Right atrium auricular region (tissue), 2 donors: ENCODE data around the gene TYW5. TPM values are rescaled to one million over a fixed set of nuclear protein-coding genes. Genes with fewer than 3 reads are reported as not detected.

Source experiments
- DNase-seq: peaks from one replicate; pipeline ENCODE4 v3.0.0-alpha.2; 2019; ENCODE audit warnings: low spot score
- H3K27ac ChIP-seq, 2 donors: fragments of 200-600 bp; sonication (generic); 1 replicate in 1 of 2; 2 replicates in 1 of 2; pipeline ENCODE4 v1.5.1; 2016 to 2019
- H3K27me3 ChIP-seq, 2 donors: fragments of 200-600 bp; sonication (generic); one replicate each; pipeline versions ENCODE4 v1.5.1 to v1.6.0; 2017 to 2019
- H3K36me3 ChIP-seq: fragments of 200-600 bp; sonication (generic); one replicate; pipeline ENCODE4 v1.5.1; 2016
- H3K4me1 ChIP-seq, 2 donors: fragments of 200-600 bp; sonication (generic); one replicate each; pipeline versions ENCODE4 v1.5.1 to v1.6.0; 2017 to 2019
- H3K4me3 ChIP-seq, 2 donors: fragments of 200-600 bp; sonication (generic); 1 replicate in 1 of 2; 2 replicates in 1 of 2; pipeline ENCODE4 v1.5.1; 2017 to 2019; ENCODE audit warnings: mild to moderate bottlenecking in 1 of 2, moderate library complexity in 1 of 2
- H3K9me3 ChIP-seq, 2 donors: fragments of 200-600 bp; sonication (generic); one replicate each; pipeline ENCODE4 v1.5.1; 2019
- total RNA-seq, 2 donors: library from RNA; depleted of rRNA; stranded (reverse); fragments of >200 nt; gene quantifications; one replicate each; pipeline ENCODE4 v1.1.0, GENCODE V29; 2016
- TF ChIP-seq, protein P1 (sequence below), 2 donors: fragments of 200-600 bp; sonication (generic); IDR thresholded peaks; one replicate each; pipeline ENCODE4 v1.5.1; 2019; ENCODE audit warnings: antibody characterized with exemption in 2 of 2

TYW5 gene
- total RNA-seq, 2 donors from 2014 or later = 1.9 to 3.3 TPM

DNA sequence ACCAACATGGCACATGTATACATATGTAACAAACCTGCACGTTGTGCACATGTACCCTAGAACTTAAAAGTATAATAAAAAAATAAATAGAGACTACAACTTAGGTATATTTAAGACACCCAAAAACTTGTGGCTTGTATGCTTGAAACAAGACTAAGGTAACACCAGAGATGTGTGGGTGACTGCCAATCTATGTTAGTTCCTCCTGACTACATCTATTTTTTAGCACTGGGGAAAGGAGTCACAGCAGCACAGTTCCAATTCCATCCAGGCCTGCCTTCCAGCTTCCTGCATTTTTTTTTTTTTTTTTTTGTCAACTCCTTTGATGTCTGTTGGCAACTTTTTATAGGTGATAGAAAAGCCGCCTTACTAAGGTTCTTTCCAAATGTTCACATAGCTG is 26.0 kb downstream of the TYW5 start:
- TF ChIP-seq, protein P1, sequence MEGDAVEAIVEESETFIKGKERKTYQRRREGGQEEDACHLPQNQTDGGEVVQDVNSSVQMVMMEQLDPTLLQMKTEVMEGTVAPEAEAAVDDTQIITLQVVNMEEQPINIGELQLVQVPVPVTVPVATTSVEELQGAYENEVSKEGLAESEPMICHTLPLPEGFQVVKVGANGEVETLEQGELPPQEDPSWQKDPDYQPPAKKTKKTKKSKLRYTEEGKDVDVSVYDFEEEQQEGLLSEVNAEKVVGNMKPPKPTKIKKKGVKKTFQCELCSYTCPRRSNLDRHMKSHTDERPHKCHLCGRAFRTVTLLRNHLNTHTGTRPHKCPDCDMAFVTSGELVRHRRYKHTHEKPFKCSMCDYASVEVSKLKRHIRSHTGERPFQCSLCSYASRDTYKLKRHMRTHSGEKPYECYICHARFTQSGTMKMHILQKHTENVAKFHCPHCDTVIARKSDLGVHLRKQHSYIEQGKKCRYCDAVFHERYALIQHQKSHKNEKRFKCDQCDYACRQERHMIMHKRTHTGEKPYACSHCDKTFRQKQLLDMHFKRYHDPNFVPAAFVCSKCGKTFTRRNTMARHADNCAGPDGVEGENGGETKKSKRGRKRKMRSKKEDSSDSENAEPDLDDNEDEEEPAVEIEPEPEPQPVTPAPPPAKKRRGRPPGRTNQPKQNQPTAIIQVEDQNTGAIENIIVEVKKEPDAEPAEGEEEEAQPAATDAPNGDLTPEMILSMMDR (IDR thresholded peaks at IDR 0.05) = no peak
- DNase-seq = no peak
- peaks cover 21% of the 10 kb centered on the region for H3K36me3 ChIP-seq

DNA sequence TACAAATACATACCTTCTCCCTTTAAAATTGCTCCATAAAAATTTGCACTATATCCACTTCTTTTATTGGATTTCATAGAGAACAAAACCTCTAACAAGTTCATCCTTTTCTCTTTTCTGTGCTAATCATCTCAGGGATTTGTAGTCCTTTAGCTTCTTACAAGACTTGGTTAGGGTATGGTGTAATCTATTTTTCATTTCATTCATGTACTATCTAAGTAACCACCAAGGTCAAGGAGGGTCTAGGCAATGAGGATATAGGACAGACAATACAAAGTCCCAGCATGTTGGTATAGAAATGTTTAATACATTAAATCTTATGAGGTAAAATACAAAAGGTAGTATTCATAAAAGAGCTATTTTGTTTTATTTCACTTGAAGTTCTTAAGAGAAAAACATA is 26.7 kb downstream of the TYW5 start:
- Histone ChIP-seq H3K36me3 (peaks cover 21% of the 10 kb centered on the region), H3K4me1 (no peaks in the 10 kb centered on the region), H3K4me3 (no peak overlapping the region), H3K9me3 (no peaks in the 10 kb centered on the region), H3K27ac (no peak overlapping the region), H3K27me3 (no peaks in the 10 kb centered on the region)
- no peak for DNase-seq
- TF ChIP-seq, protein P1 (IDR thresholded peaks at IDR 0.05) = no peak

More for the DNA sequence above, 26.0 kb downstream of the TYW5 start:
- no peak overlapping the region for H3K27ac ChIP-seq
- H3K9me3 ChIP-seq = no peaks in the 10 kb centered on the region
- no peak overlapping the region for H3K4me3 ChIP-seq
- H3K27me3 ChIP-seq = no peaks in the 10 kb centered on the region
- no peaks in the 10 kb centered on the region for H3K4me1 ChIP-seq

DNA sequence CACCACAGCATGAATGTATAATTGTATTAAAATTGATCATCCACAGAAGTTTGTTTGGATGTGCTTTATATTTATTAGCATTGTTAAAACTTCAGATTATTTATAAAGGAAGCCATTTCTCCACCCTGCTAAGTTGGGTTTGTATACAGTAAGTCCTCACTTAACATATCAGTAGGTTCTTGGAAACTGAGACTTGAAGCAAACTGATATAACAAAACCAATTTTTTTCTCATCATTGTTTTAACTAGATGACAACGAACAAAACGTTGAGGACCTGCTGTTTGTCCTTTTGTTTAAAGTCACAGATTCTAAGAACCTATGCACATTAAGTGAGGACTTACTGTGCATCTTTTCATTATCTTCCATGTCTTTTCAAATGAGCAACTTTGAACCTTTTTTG is 27.1 kb downstream of the TYW5 start:
- no peak for DNase-seq
- no peaks in the 10 kb centered on the region for H3K9me3 ChIP-seq
- TF ChIP-seq, protein P1 (IDR thresholded peaks at IDR 0.05) = no peak
- no peak overlapping the region for H3K4me3 ChIP-seq
- no peak overlapping the region for H3K27ac ChIP-seq
- no peaks in the 10 kb centered on the region for H3K4me1 ChIP-seq
- peaks cover 20% of the 10 kb centered on the region for H3K36me3 ChIP-seq
- H3K27me3 ChIP-seq = no peaks in the 10 kb centered on the region

DNA sequence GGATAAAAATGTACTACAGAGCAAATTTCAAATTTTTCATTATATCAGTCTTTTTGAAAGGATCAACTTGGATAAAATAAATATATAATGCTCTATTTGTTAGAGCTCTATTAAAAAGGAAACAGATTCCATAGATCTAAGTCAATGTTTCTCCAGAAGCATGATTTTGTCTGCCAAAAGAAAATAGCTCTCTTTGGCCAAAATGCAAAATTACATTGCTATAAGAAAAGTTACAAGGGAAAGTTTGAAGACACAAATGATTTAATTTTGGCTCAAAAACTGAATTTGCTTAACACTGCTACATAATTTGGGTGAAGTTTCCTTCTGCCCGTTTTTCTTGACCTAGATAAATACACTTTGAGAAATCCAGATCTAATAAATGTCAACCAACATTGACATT is 28.5 kb downstream of the TYW5 start:
- peaks cover 7% of the 10 kb centered on the region for H3K36me3 ChIP-seq
- TF ChIP-seq, protein P1 (IDR thresholded peaks at IDR 0.05) = no peak
- no peaks in the 10 kb centered on the region for H3K9me3 ChIP-seq
- no peak overlapping the region for H3K4me3 ChIP-seq
- no peaks in the 10 kb centered on the region for H3K4me1 ChIP-seq
- no peak for DNase-seq
- H3K27ac ChIP-seq = no peak overlapping the region
- no peaks in the 10 kb centered on the region for H3K27me3 ChIP-seq

DNA sequence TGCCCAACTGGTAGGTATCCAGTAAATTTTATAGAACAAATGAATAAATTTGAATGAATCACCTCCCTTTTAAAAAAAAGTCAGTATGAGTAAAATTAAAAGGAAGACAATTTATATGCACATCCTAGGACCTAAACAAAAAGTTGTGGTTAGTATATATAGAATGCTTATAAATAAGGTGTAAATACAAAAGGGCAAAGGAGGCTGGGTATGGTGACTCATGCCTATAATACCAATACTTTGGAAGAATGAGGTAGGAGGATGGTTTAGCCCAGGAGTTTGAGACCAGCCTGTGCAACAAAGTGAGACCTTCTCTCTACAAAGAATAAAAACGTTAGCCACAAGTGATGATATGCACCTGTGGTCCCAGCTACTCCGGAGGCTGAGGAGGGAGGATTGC is 31.4 kb downstream of the TYW5 start:
- DNase-seq = no peak
- TF ChIP-seq, protein P1 (IDR thresholded peaks at IDR 0.05) = no peak
- Histone ChIP-seq H3K27me3 (no peaks in the 10 kb centered on the region), H3K36me3 (peaks cover 6% of the 10 kb centered on the region), H3K9me3 (no peaks in the 10 kb centered on the region), H3K4me1 (no peaks in the 10 kb centered on the region), H3K4me3 (no peak overlapping the region), H3K27ac (no peak overlapping the region)

DNA sequence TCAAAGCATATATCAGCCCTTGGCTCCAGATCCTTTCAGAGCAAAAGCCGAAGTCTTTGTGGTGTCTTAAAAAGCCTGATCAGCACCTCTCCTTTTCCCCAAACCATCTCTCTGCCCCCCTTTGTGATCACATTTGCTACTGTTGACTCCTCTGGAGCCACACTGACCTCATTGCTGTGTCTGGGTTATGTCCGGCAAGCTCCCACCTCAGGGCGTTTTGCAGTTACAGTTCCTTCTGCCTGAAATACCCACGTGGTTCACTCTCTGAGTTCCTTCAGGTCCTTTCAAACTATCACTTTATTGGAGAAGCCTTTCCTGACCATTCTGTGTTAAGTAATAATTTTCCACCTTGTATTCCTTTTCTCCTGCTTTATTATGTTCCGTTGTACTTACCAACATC is 32.4 kb downstream of the TYW5 start:
- Histone ChIP-seq H3K4me1 (no peaks in the 10 kb centered on the region), H3K27me3 (no peaks in the 10 kb centered on the region), H3K4me3 (no peak overlapping the region), H3K36me3 (peaks cover 14% of the 10 kb centered on the region), H3K27ac (no peak overlapping the region), H3K9me3 (no peaks in the 10 kb centered on the region)
- no peak for DNase-seq
- TF ChIP-seq, protein P1 (IDR thresholded peaks at IDR 0.05) = no peak
